Fibroblast of peridontal ligament (primary cell): Measurements from ENCODE around the gene PSPC1.
"Not testable (repeated sequence)": the region's sequence is repeated elsewhere in the genome, so short reads cannot be mapped to it uniquely, and the experiment has no call there.

Source experiments
- DNase-seq: peaks from one replicate; pipeline ENCODE4 v3.0.0-alpha.2; 2010; ENCODE audit errors: extremely low read depth

PSPC1 gene

DNA sequence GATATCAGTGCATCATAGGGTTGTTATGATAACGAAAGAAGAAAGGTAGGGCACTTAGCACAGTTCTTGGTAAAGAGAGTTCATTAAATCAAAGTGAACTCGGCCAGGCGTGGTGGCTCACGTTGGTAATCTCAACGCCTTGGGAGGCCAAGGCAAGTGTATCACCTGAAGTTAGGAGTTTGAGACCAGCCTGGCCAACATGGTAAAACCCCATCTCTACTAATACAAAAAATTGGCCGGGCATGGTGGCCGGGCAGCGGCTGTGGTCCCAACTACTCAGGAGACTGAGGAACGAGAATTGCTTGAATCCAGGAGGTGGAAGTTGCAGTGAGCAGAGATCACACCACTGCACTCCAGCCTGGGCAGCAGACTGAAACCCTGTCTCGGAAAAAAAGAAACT is 19.1 kb downstream of the PSPC1 start:
- DNase-seq = no peak

DNA sequence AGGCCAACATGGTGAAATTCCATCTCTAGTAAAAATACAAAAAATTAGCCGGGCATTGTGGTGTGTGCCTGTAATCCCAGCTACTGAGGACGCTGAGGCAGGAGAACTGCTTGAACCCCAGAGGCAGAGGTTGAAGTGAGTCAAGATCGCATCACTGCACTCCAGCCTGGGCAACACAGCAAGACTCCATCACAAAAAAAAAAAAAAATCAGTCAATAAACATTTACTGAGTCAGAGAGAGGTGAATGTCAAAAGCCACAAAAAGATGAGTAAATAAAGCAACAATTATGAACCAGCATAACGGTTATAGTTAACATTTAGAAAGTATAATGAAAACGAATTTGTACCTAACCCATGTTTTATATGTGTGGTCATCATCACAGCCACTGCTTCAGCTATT is 23.1 kb downstream of the PSPC1 start:
- DNase-seq = no peak

DNA sequence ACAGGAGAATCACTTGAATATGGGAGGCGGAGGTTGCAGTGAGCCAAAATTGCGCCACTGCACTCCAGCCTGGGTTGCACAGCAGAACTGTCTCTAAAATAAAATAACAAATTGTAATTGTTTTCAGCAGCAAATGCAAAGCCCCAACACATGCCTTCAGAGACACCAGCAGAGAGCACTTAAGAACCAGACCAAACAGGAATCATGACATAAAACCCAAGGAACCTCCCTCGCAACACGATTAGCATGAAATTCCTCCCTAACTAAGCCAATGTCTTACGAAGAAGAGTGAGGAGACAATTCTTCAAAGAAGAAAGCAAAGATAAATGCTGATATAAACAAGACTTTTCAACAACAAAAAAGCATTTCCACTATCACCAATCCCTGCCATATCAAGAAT is 40.1 kb downstream of the PSPC1 start:
- no peak for DNase-seq

DNA sequence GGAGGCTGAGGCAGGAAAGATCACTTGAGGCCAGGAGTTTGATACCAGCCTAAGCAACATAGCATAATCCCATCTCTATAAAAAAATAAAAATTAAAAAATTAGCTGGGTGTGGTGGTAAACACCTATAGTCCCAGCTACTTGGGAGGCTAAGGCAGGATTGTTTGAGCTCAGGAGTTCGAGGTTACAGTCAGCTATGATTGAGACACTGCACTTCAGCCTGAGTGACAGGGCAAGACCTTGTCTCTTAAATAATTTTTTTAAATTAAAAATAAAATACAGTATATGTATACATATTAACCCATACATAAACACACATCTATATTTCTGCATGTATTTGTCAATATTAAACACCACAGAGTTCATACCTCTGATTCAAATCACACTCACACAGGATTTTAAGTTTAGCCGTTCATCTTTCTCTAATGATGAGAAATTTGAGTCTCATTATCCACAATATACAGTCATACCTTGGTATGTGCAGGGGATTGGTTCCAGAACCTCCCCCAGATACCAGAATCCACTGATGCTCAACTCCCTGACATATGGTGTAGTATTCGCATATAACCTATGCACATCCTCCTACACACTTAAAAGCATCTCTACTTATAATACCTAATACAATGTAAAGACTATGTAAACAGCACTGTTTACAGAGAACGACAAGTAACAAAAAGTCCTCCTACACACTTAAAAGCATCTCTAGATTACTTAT is 44.7 kb downstream of the PSPC1 start:
- DNase-seq = no peak

DNA sequence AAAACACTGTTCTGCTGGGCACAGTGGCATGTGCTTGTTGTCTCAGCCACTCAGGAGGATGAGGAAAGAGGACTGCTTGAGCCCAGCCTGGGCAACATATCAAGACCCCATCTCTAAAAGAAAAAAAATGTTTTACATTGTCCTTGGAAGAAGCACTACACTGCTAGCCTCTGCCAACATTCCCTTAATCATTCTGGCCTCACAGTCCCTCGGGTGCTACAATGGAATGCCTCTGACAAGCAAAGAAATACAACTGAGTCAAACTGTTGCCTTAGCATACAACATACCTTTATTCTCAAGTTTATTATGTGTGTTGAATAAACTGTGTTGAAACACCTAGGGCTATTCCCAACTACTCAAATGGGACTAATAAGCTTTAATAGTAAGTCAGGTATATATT is 56.1 kb downstream of the PSPC1 start:
- DNase-seq = peak; percentile 75

DNA sequence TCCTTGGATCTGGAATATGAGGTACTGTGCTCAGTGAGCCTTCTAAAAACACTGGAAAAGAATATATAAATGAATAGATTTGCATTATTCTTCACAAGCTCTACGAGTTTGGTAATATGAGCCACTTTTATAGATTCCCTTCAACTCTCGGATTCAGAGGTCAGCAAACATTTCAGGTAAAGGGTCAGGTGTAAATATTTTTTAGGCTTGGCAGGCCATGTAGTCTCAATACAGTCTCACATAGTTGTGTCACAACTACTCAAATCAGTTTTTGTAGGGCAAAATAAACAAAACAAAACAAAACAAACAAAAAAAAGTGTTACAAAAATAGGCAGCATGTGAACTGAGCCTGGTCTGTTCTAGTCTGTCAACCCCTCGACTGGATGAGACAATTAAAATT is 57.4 kb downstream of the PSPC1 start:
- no peak for DNase-seq

DNA sequence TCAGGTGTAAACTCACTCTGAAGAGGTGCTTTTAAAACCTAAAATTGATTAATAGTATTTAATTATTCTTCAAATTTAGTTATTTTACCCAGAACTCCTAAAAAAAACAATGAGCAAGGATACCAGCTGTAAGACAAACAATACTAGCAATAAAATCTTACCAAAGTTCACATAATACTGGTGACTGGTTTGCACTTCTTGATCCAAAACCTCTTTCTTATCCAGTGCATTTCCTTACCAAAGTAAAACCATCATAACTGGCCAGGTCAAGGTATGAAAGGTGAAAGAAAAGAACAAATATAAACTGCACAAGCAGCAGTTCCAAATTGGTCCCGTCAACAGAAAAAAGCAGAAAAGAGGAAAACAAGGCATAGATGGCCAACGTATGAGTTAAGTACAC is 62.7 kb downstream of the PSPC1 start:
- DNase-seq = no peak

DNA sequence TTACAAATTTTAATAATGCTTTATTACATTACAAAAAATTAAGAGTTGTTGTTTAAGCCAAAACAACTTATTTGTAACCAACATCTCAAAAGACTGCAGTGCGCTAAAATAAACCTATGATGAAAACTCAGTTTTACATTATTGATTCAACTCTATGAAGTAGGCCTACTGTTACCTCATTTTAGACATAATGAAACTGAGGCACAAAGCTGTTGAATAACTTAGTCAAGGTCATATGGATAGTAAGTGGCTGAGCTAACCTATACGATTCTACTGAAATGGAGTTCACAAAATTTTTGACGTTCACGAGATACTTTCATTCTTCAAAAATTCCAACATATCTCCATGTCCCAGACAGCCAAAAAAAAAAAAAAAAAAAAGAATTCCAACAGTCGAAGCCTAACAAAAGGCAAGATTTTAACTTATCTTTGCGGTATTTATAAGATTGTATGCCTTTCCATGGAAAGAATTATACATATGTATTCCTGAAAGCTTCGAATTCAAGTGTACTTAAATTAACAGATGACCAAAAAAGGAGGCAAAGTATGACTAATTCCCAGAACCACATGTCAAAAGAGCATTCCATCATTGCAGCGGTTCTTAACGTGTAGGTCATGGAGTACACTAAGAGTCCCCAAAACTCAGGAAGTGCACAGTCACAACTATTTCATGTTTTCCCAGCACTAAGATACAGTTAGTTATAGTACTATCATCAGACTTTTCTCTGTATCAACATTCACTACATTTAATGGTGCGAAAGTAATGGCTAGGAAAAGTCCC is 69.4 kb downstream of the PSPC1 start:
- DNase-seq = peak; percentile 47

DNA sequence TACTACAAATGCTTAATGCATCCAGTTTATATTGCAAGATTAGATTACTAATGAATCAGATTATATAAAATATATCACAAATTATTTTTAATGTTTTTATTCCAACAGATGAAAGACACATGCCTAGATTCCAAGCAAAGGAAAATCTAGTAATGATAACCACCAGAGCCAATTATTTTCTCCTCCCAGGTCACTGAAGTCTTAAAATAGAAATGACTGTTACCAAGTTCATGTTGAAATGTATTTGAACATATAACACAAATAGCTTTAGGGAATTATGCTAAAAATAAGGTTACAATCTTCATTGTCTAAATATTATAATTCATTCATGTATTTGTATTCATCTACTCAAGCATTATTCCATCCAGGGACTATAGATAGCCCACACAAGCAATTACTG is 73.0 kb downstream of the PSPC1 start:
- DNase-seq = not testable (repeated sequence)

DNA sequence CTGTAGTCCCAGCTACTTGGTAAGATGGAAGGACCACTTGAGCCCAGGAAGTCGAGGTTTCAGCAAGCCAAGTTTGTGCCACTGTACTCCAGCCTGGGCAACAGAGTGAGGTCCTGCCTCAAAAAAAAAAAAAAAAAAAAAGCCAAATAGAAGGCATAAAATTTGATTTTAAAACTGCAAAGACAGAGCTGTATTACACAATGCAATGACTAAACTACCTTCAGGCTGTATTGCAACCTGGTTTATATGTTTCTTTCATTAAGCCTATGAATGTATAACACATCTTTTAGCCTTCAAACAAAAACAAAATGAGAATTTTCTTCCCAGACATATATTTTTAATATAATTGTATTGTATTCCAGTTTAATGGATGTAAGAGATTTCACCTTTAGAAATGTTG is 73.7 kb downstream of the PSPC1 start:
- not testable (repeated sequence) for DNase-seq

DNA sequence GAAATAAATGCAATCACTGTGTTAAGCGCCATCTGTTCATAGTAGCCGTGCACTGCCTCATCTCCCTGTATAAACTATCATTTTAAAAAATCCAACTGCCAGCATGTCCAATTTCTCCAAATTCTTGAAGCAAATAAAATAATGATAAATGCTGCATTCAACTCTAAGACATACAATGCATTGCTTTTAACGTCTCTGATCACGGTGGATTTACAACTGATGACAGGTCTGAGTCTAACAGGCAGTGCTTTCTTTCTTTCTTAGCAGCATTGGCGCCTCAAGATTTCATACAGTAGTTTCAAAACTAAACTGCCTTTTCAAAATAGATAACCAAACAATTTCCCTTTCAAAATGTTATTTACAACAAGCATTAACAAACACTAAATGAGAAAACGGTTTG is 78.5 kb downstream of the PSPC1 start:
- not testable (repeated sequence) for DNase-seq

DNA sequence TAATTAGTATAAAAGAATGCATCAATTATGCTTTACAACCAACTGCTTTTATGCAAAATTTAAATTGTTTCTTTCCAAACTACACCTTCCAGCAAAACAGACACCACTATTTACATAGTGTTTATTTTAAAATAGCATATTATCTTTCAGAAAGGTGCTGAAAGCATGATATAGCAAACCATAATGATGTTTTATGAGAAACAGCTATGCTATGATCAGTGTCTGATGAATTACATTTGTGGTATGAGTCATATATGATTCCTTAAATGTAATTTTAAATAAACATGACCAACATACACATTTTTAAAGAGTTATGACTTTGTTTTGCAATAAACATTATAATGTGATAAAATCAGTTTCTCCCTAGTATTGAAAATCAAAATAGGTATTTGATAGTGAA is 81.1 kb downstream of the PSPC1 start:
- not testable (repeated sequence) for DNase-seq

DNA sequence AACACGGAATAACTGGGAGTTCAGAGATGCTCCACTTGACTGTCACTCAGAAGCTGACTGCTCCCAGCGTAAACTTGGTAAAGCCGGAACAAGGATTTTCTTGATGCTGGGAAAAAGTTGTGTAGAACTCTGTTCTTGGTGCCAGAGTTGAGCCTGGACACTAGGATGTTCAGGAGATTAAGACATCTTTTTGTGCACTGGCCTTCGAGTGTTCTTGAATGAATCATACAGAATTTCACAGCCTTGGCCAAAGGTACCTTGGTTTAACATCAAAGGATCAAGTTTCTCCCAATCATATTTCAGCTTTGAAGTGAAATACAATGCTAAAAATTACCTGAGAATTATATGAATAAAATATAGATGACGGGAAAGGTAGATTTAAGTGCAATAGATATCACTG is 81.8 kb downstream of the PSPC1 start:
- not testable (repeated sequence) for DNase-seq

DNA sequence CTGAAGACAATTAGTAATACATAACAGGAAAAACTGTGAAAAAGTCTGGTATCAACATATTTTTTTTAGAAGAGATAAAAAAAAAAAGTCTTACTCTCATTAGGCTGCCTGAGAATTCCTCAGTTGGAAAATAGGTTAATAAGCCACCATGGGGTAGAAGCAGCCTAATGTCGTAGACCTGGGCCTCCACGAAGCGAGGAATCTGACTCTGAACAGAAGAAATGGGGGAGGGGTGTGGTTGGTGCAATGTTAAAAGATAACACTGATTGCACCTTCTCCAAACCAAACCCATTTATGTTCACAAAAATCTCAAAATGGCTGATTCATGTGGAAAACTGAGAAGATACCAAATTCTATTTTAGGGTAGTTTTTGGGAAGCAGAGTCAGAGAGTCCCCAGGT is 86.9 kb downstream of the PSPC1 start:
- DNase-seq = no peak

DNA sequence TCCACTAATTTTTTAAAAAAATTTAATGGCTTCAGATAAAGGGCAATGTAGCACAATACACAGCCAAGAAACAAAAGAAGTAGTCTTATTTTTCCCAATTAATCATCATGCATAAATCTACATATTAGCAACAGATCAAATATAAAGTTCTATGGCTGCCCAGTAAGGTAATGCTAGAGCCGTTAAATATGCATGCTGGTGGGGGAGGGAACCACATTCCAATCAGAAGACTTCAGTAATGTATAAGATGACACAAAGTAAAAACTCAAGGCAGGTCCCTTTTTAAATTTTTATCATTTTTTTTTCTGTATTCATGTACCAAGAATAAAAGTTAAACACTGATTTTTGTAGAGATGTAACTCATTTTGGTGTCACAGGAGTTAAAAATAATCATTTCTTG is 87.3 kb downstream of the PSPC1 start:
- no peak for DNase-seq

DNA sequence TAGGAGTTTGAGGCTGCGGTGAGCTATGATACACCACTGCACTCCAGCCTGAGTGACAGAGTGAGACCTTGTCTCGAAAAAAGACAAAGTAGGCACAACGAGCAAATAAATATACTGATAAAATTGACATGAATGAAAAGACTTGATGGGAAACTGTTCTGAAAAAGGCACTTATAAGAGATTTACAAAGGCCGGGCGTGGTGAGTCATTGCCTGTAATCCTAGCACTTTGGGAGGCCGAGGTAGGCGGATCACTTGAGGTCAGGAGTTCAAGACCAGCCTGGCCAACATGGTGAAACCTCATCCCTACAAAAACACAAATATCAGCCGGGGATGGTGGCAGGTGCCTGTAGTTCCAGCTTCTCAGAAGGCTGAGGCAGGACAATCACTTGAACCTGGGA is 91.3 kb downstream of the PSPC1 start:
- DNase-seq = not testable (repeated sequence)

DNA sequence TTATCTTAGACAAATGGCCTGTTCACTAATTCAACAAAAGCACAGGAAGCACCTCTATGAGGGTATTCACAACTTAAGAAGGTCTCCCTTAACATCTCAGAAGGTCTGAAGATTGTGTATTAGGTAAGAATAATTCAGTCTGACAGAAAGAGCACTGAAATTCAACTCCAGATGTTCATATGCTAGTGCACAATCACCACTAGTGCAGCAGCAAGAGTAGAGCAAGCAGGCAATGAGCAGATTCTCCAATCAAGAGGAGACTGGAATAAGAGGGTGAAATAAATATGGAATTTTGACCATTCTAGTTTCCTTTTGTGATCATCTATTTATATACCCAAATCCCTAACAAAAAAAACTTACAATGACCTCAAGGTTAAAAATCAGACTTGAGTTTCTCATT is 97.3 kb downstream of the PSPC1 start:
- DNase-seq = no peak

DNA sequence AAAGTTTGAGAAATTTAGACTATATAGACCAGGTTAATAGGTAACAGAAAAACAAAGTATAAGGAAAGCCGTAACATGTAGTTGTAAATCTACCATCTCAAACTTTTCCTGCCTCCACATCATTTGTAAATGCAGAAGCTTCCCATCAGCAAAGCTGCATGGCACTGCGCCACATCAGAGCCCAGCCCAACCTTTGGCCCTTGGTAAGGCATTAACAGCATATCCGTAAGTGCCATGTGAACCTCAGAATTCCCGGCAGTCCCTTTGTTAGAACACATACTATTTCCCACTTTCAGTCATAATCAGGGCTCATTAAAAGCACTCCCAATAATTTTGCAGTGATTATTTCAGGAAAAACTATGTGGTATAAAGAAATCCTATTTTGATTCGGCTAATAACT is 97.7 kb downstream of the PSPC1 start:
- DNase-seq = no peak

DNA sequence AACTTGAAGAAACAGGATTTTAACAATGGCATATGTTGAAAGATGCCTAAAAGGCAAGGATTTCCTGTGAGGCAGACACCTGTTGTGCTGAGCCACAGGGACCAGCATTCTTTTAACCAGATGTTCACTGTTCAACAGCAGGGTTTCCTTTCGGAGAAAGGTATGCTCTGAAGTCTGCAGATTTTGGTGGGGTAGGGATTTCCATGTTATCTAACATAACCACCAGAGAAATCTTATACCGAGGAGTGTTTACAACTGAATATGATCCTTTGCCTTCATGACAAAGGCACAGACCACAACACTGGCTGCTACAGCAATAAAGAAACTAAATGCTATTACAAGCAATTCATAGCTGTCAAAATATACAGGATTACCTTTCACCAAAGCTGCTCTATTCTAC is 101.2 kb downstream of the PSPC1 start:
- DNase-seq = peak; percentile 19

DNA sequence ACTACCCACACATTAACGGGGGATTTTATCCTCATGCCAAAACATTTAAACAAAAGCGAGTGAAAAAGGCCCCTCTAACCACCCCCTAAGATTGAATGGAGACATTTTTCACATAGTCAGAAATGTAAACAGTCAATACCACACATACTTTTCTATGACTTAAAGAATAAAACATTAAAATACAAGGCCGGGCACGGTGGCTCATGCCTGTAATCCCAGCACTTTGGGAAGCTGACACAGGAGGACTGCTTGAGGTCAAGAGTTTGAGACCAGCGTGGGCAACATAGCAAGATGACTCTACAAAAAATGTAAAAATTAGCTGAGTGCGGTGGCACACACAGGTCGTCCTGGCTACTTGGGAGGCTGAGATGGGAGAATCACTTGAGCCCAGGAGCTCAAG is 102.0 kb downstream of the PSPC1 start:
- peak; percentile 47 for DNase-seq

DNA sequence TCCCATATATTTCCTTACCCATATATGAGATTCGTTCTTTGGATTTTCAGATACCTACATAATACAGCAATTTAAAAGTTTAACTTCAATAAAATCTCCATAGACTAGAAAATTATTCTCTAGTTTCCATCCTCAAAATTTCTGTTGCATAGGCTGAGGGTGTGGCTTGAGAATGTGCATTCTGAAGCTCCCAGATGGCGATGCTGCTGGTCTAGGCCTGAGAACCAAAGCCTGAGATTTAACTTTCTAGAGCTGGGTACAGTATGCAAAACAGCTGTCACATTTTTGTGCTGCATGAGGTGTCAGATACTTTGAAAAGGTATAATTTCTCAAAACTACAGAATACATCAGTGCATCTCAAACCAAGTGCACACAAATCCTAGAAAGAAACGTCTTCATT is 106.6 kb downstream of the PSPC1 start:
- no peak for DNase-seq

DNA sequence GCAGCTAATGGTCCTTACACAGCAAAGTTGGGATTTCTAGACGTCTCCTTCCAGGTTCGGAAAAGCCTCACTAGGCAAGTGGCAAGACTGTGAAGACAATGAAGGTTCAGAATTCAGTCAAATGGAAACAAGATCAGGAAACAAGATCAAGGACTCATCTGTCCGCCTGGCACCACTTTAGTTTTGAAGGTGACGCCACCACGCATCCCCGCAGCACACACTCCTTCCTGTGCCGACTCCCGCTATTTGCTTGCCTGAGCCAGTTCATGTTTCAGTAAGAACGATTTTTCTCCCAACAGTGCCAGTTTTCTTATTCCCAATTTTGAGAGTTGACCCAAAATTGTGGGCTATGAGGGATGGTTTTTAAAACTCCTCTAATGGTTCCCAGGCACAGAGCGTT is 107.8 kb downstream of the PSPC1 start:
- DNase-seq = no peak
